Aorta (tissue), 5 donors: ENCODE measurements around the gene ATP2A1. TPM values are rescaled to one million over a fixed set of nuclear protein-coding genes. Genes with fewer than 3 reads are reported as not detected.
"Not testable (repeated sequence)": the region's sequence is repeated elsewhere in the genome, so short reads cannot be mapped to it uniquely, and the experiment has no call there.

ENCODE experiments used
- ATAC-seq: fragments of 200-7000 bp; cut with Tn5 transposase; one replicate; pipeline ENCODE4 v1.9.1; 2022; ENCODE audit warnings: moderate library complexity; ENCODE audit not compliant: low FRiP score
- DNase-seq, 2 donors: peaks; one replicate each; pipeline ENCODE4 v3.0.0-alpha.2; 2020
- H3K27ac ChIP-seq, 2 donors: one replicate each; pipeline ENCODE4 v1.5.1; 2013; ENCODE audit warnings: low read length in 2 of 2, mild to moderate bottlenecking in 2 of 2, moderate library complexity in 2 of 2, control low read depth in 1 of 2, inconsistent platforms in 1 of 2, low read depth in 1 of 2
- H3K27me3 ChIP-seq, 2 donors: one replicate each; pipeline ENCODE4 v1.6.1; 2013; ENCODE audit warnings: control low read depth in 1 of 2, low read length in 1 of 2, mild to moderate bottlenecking in 1 of 2, moderate library complexity in 1 of 2; ENCODE audit not compliant: insufficient read depth in 2 of 2, control insufficient read depth in 1 of 2
- H3K36me3 ChIP-seq, 2 donors: one replicate each; pipeline ENCODE4 v1.6.1; 2013; ENCODE audit warnings: control low read depth in 1 of 2, low read length in 1 of 2, mild to moderate bottlenecking in 1 of 2; ENCODE audit not compliant: insufficient read depth in 2 of 2, control insufficient read depth in 1 of 2
- H3K4me1 ChIP-seq, 2 donors: one replicate each; pipeline ENCODE4 v1.6.1; 2013; ENCODE audit warnings: low read length in 2 of 2, control low read depth in 1 of 2, mild to moderate bottlenecking in 1 of 2, moderate library complexity in 1 of 2; ENCODE audit not compliant: insufficient read depth in 2 of 2, control insufficient read depth in 1 of 2
- H3K4me3 ChIP-seq, 2 donors: one replicate each; pipeline ENCODE4 v1.5.1; 2013; ENCODE audit warnings: low read length in 2 of 2, control low read depth in 1 of 2, mild to moderate bottlenecking in 1 of 2
- H3K9me3 ChIP-seq: one replicate; pipeline ENCODE4 v1.6.1; 2013; ENCODE audit warnings: mild to moderate bottlenecking, low read length; ENCODE audit not compliant: control insufficient read depth
- WGBS, 2 donors: extraction: QIAGEN DNeasy Blood & Tissue Kit; methylation state at CpG; one replicate each; pipeline ENCODE4 v1.1.7; 2013; 5-methylcytosine and 5-hydroxymethylcytosine counted together
- intact Hi-C, 2 donors: fragments of 100-400 bp; cut with DNase I; formaldehyde crosslinking; loops; one replicate each; pipeline versions ENCODE4 v1.14.2 to v1.15.0; 2022
- polyA plus RNA-seq, 2 donors: library from polyadenylated mRNA; stranded (reverse); fragments of 200-250 nt; gene quantifications; one replicate each; pipeline ENCODE4 v1.2.3, GENCODE V29; 2013
- total RNA-seq, 2 donors: library from RNA; stranded (reverse); fragmentation: NEBNext Ultra II Directional; extraction: Animal tissue kit (Norgen Biotek cat#: 25700); gene quantifications; one replicate each; pipeline ENCODE4 v1.2.1, GENCODE V29; 2021
- donor health status: healthy with polysubstance abuse.
- donor health status: Bipolar disorder and iron deficiency.
- donor health status: DM: no; HTN: no; CAD: no.
- donor health status: DM: no; HTN: no; CAD: no.
- donor health status: DM: yes; HTN: yes; CAD: no.

ATP2A1 gene
- total and polyA plus RNA-seq, 4 donors = 0.36 to 0.97 (median 0.43) TPM

- intact Hi-C loops = no loop called here
- Histone ChIP-seq H3K4me3 (no peak overlapping the region), H3K27me3 (no peaks in the 10 kb centered on the region), H3K36me3 (peaks cover 0 to 2% of the 10 kb centered on the region in 2 donors), H3K4me1 (no peaks in the 10 kb centered on the region), H3K27ac (no peak overlapping the region), H3K9me3 (no peaks in the 10 kb centered on the region)
- 87 to 90% methylated on average over 7 of the region's 7 CpGs for WGBS, 2 donors
- ATAC-seq (no peak), DNase-seq (no peak)
Observed at GRCh38 chr16:28917095-28917494, 38.8 kb downstream of the ATP2A1 start.

- no peaks in the 10 kb centered on the region for H3K27me3 ChIP-seq
- H3K27ac ChIP-seq = no peak overlapping the region
- DNase-seq (no peak), ATAC-seq (no peak)
- H3K9me3 ChIP-seq = no peaks in the 10 kb centered on the region
- intact Hi-C loops = no loop called here
- peaks cover 0 to 2% of the 10 kb centered on the region in 2 donors for H3K36me3 ChIP-seq
- H3K4me3 ChIP-seq = no peak overlapping the region
- 97 to 100% methylated on average over 3 of the region's 3 CpGs for WGBS, 2 donors
- no peaks in the 10 kb centered on the region for H3K4me1 ChIP-seq
Observed at GRCh38 chr16:28918698-28919097, 40.4 kb downstream of the ATP2A1 start.

GRCh38 chr16:28923231-28923587 lies 44.9 kb downstream of the ATP2A1 start:
- H3K4me1 ChIP-seq = no peaks in the 10 kb centered on the region
- no peak for DNase-seq
- no peak overlapping the region for H3K27ac ChIP-seq
- intact Hi-C loops = no loop called here
- no peak overlapping the region for H3K4me3 ChIP-seq
- ATAC-seq = no peak
- no peaks in the 10 kb centered on the region for H3K9me3 ChIP-seq
- no peaks in the 10 kb centered on the region for H3K36me3 ChIP-seq
- H3K27me3 ChIP-seq = no peaks in the 10 kb centered on the region
- 93 to 97% methylated on average over 3 of the region's 3 CpGs for WGBS, 2 donors

- Histone ChIP-seq H3K4me1 (no peaks in the 10 kb centered on the region), H3K4me3 (no peak overlapping the region), H3K9me3 (no peaks in the 10 kb centered on the region), H3K27ac (no peak overlapping the region), H3K36me3 (no peaks in the 10 kb centered on the region), H3K27me3 (no peaks in the 10 kb centered on the region)
- no peak for DNase-seq
- intact Hi-C loops = loop anchor here in 1 of 2 donors (1.0 kb wide), 1 partner anchor 44 kb away; no protein-coding TSS in a partner anchor
- no peak for ATAC-seq
- WGBS, 2 donors = 73% methylated on average over 13 of the region's 13 CpGs
Observed at GRCh38 chr16:28923652-28924398, 45.5 kb downstream of the ATP2A1 start.

- ATAC-seq (peak; percentile 15), DNase-seq (no peak)
- WGBS, 2 donors = 19 to 22% methylated on average over 15 of the region's 15 CpGs
- no peak overlapping the region for H3K27ac ChIP-seq
- no peaks in the 10 kb centered on the region for H3K9me3 ChIP-seq
- intact Hi-C loops = loop anchor here in 1 of 2 donors (1.0 kb wide), 1 partner anchor 44 kb away; no protein-coding TSS in a partner anchor
- no peaks in the 10 kb centered on the region for H3K27me3 ChIP-seq
- H3K36me3 ChIP-seq = no peaks in the 10 kb centered on the region
- H3K4me3 ChIP-seq = peak overlapping the region in 1 of 2 donors; percentile 88
- no peaks in the 10 kb centered on the region for H3K4me1 ChIP-seq
Observed at GRCh38 chr16:28924399-28924761, 46.1 kb downstream of the ATP2A1 start.

GRCh38 chr16:28924762-28925385 lies 46.6 kb downstream of the ATP2A1 start, which contains the start of gene RABEP2:
TSS of gene RABEP2 (minus strand) at chr16:28925238. CDS start at chr16:28925163, 75 bp downstream.
- Histone ChIP-seq H3K36me3 (no peaks in the 10 kb centered on the region), H3K4me3 (peak within 1 kb of the TSS; percentile 88 to 94), H3K9me3 (no peaks in the 10 kb centered on the region), H3K27ac (peak within 1 kb of the TSS; percentile 78 to 97), H3K27me3 (no peaks in the 10 kb centered on the region), H3K4me1 (no peaks in the 10 kb centered on the region)
- WGBS, 2 donors = 0 to 1% methylated on average over 63 to 66 of the region's 66 CpGs
- DNase-seq = peak; percentile 95 to 98
- intact Hi-C loops = loop anchor here (1.0 to 5.0 kb wide), 2 partner anchors 45 to 63 kb away; partner anchors contain the start of gene SH2B1 (in 1 of the 2)
- ATAC-seq = peak; percentile 98

- no peaks in the 10 kb centered on the region for H3K27me3 ChIP-seq
- peak overlapping the region; percentile 78 to 97 for H3K27ac ChIP-seq
- H3K4me1 ChIP-seq = no peaks in the 10 kb centered on the region
- H3K9me3 ChIP-seq = no peaks in the 10 kb centered on the region
- intact Hi-C loops = loop anchor here in 1 of 2 donors (5.0 kb wide), 1 partner anchor 63 kb away; the partner anchor contains the start of gene SH2B1
- DNase-seq = peak; percentile 89 to 92
- 0 to 1% methylated on average over 48 of the region's 48 CpGs for WGBS, 2 donors
- H3K36me3 ChIP-seq = no peaks in the 10 kb centered on the region
- peak; percentile 81 for ATAC-seq
- peak overlapping the region; percentile 88 to 94 for H3K4me3 ChIP-seq
Observed at GRCh38 chr16:28925386-28926228, 47.3 kb downstream of the ATP2A1 start.

GRCh38 chr16:28926284-28926683 lies 48.0 kb downstream of the ATP2A1 start:
- DNase-seq, H3K4me3 ChIP-seq, H3K36me3 ChIP-seq, ATAC-seq, H3K27me3 ChIP-seq, H3K27ac ChIP-seq, H3K4me1 ChIP-seq, H3K9me3 ChIP-seq: not testable (repeated sequence)
- WGBS, 2 donors = 64 to 65% methylated on average over 2 of the region's 2 CpGs
- intact Hi-C loops = loop anchor here in 1 of 2 donors (5.0 kb wide), 1 partner anchor 64 kb away; the partner anchor contains the start of gene SH2B1
